Breast epithelium (tissue), 3 donors: ENCODE measurements around the gene TRMU.

ENCODE experiments used
- CTCF ChIP-seq, 3 donors: fragments of 450-650 bp; IDR thresholded peaks; one replicate each; pipeline ENCODE4 v1.5.1; 2016 to 2017; ENCODE audit warnings: antibody characterized with exemption in 3 of 3, mild to moderate bottlenecking in 3 of 3, moderate library complexity in 3 of 3
- POLR2A ChIP-seq: fragments of 450-650 bp; IDR thresholded peaks from one replicate; pipeline ENCODE4 v1.6.1; 2016; ENCODE audit warnings: antibody characterized with exemption, mild to moderate bottlenecking, moderate library complexity
- POLR2AphosphoS5 ChIP-seq, 3 donors: sonication (generic); formaldehyde crosslinking; IDR thresholded peaks; one replicate each; pipeline ENCODE4 v1.6.1; 2017; ENCODE audit warnings: antibody characterized with exemption in 3 of 3

- TF ChIP-seq POLR2A (no peak), POLR2AphosphoS5 (IDR thresholded peaks at IDR 0.05) (no peak), CTCF (IDR thresholded peaks at IDR 0.05) (no peak)
Observed at GRCh38 chr22:46381142-46381541, 45.6 kb downstream of the TRMU start.
